GM12872 (cell line): ENCODE measurements around the gene SEMA3G.

Experiments
- TF ChIP-seq, protein P1 (sequence below): IDR thresholded peaks from 3 replicates; pipeline ENCODE4 v1.5.1; 2011; ENCODE audit warnings: low read depth, mild to moderate bottlenecking, low read length, moderate library complexity; ENCODE audit not compliant: insufficient read depth

The SEMA3G gene

DNA sequence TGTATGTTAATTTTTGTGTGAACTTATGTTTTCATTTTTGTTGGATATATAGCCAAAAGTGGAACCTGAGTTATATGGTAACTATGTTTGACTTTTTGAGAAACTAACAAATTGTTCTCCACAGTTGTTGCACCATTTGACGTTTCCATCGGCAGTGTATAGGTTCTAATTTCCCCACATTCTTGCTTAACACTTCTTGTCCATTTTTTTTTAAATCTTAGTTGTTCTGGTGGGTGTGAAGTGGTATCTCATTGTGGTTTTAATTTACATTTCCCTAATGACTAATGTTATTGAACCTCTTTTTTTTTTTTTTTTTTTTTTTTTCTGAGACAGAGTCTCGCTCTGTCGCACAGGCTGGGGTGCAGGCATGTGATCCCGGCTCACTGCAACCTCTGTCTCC, 18.5 kb upstream of the SEMA3G start:
- TF ChIP-seq, protein P1, sequence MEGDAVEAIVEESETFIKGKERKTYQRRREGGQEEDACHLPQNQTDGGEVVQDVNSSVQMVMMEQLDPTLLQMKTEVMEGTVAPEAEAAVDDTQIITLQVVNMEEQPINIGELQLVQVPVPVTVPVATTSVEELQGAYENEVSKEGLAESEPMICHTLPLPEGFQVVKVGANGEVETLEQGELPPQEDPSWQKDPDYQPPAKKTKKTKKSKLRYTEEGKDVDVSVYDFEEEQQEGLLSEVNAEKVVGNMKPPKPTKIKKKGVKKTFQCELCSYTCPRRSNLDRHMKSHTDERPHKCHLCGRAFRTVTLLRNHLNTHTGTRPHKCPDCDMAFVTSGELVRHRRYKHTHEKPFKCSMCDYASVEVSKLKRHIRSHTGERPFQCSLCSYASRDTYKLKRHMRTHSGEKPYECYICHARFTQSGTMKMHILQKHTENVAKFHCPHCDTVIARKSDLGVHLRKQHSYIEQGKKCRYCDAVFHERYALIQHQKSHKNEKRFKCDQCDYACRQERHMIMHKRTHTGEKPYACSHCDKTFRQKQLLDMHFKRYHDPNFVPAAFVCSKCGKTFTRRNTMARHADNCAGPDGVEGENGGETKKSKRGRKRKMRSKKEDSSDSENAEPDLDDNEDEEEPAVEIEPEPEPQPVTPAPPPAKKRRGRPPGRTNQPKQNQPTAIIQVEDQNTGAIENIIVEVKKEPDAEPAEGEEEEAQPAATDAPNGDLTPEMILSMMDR: no peak

DNA sequence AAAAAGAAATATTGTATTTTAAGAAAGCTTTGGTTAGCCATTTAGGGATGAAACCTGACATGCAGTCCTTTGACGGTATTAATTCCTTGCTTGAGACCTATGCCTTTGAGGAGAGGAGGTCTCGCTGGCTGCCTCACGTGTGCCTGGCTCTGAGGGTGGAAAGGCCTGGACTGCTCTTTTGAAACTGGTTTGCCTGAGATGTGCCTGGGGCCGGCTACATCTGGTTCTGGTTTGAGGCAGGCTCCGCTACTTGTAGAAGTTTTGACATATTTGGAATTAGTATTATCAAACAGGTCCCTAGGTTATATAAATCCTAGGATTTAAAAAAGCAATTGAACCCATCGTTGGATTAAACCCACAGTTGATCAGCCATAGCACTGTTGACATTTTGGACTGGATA, 17.0 kb upstream of the SEMA3G start:
- TF ChIP-seq, protein P1: no peak

DNA sequence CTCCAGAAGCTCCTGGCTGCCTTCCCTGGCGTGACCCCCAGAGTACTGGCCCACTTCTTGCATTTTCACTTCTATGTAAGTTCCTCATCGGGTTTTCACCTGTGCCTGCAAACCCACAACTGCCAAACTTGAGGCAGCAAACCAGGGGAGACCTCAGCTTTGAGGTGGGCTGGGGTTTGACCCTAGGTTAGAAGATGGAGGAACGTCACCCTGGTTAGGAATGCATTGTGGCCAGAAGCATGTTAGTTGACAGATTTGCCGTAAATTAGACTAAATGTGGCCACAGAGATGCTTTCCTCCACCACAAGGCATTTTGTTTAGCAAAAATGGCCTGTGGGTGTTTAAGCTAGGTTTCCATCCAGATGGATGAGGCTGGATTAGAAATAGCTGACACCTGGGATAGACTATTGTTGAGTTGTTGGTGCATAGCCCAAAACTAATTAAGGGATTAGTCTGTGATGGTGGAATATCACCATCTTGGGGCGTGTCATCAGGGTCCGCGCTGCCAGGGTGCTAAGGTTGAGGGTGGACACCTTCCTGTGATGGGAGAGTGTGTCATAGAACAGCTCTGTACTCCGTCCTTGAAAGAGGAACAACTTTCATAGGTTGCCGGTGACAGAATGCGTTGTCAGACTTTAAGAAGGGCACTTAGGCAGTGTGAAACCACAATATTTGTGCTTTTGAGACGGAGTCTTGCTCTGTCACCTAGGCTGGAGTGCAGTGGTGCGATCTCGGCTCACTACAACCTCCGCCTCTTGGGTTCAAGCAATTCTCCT, 14.1 kb upstream of the SEMA3G start:
- TF ChIP-seq, protein P1: no peak

DNA sequence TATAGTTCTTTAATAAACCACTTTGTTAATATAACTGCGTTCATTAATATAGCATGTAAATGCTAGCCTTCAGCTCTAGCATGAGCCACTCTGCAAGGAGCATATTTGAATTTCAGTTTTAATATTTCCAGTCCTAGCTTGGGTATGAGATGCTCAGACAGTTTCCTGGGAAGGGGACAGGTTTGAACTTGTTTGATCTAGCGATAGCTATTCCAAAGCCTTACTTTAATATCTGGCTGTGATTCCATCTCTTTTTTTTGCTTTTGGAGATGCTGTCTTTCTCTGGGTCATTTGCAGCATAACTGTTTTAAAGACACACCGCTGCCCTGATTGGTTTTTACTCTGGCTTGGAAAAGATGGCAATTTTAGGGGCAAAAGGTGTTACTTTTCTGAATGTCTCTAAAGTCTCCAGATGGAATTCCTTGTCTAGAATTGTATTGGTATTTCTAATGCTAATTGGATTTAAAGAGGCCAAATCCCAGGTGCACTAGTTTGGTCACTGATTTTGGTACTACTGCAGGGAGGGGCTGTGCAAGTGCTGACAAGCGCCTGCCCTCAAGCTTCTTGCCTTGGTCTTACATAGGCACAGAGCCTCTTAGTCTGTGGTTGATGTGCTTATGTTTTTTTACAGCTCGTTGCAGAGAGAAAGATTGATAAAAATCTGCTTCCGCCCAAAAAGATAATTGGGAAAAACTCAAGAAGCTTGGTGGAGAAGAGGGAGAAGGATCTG, 13.3 kb upstream of the SEMA3G start:
- TF ChIP-seq, protein P1: no peak

DNA sequence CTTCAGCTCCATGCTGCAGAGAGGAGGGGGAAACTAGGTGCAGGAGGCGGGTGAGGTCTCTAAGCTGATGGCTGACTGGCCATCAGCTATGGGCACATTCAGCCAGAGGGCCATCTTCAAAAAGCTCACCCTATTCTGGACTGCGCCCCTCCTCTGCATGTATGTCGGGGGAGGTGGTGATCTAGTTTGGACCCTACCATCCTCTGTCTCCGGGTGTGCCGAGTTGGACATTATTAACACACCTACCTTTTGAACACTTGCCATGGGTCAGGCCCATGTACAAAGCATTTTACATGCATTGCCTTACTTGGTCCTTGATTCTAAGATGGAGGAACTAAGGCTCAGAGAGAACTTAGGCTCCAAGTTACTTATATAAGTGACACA, 11.9 kb upstream of the SEMA3G start:
- TF ChIP-seq, protein P1: no peak

DNA sequence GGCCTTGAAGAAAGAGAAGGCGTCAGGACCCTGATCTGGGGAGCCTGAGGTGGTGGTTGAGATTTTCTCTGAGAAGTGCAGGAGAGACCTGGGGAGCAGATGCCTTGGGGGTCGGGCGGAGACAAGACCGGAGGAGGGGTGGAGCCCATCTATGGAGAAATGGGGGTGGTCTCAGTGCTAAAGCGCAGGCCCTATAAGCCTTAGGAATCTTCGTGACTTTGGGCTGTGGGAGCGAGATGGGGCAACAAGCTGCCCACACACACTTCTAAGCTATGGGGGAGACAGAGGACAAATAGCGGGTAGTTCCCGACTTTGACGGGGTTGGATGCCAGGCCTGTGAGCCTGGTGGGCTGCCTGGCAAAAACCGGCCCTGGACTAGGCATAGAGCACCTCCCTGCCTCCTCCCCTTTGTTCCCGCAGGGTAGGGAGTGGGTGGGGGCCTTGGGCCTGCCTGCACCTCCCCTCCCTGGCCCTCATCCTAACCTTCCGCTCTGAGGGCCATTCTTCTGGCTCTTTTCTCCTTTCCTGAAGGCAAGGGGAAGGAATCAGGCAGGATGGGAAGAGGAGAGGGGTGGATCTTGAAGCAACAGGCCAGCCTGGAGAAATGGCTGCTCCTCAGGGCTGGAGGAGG, 11.4 kb upstream of the SEMA3G start:
- TF ChIP-seq, protein P1: no peak

DNA sequence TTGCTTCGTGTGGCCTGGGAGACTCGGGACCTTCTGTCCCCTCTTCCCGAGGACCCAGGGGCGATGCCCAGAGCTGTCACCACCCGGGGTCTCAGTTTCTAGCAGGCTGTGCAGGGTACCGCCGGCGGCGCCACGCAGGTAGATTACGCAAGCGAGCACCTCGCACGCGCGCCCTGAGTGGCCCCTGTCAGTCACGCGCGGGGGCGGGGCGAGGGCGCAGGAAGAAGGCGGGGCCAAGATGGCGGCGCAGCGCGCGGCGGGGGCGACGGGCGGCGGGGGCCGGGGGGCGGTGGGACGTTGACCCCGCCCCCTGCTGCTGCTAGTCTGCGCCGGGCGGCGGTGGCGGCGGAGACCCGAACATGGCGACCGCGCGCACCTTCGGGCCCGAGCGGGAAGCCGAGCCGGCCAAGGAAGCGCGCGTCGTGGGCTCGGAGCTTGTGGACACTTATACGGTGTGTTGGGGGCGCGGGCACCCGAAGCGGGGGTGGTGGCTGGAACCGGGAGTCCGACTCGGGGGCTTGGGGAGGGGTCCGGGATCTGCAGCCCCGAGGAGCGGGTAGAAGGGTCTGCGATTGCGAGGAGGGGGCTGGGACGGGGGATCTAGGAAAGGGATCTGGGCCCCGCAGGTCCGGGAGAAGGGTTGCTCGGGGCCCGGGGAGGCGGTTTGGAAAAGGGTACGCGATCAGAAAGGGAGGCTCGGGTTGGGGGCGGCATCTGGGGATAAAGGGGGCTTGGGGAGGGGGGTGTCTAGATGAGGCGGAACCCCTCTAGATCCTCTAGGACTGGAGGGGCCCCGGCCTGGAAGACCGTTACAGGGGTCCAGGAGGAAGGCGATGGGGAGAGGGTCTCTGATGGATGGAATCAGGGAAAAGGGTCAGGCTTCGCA, 10.6 kb upstream of the SEMA3G start, which contains the start of gene NISCH:
TSS of gene NISCH (plus strand) at position 322 of the 886 bp plus-strand sequence. CDS start at position 360, 38 bp downstream.
- TF ChIP-seq, protein P1: no peak
